Fibroblast of skin of scalp (primary cell): ENCODE results near the gene TF.
A peak's percentile ranks its signal among the peaks of the same experiment; 100 is the strongest.

Experiments
- DNase-seq: peaks from one replicate; pipeline ENCODE4 v3.0.0-alpha.2; 2013

Gene TF

GRCh38 chr3:133815386-133815785 lies 69.2 kb downstream of the TF start:
- no peak for DNase-seq

DNA sequence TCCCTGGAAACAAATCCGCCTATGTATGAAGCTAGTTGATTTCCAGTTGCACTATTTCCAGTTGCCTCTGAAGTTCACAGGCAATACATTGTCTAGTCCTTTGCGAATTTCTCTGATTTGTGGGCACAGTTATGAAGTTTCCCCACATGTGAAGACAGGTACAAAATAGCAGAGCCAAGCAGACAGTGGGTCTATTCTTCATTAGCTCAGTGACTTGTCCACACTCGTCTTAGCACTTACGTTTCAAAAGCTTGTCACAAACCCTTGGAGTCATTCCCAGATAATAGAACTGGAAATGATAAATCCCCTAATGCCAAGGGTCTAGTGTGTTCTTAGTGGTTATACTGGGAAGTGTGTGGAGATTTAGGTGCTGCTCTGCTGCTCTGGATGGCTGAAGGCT lies 73.9 kb downstream of the TF start:
- no peak for DNase-seq

DNA sequence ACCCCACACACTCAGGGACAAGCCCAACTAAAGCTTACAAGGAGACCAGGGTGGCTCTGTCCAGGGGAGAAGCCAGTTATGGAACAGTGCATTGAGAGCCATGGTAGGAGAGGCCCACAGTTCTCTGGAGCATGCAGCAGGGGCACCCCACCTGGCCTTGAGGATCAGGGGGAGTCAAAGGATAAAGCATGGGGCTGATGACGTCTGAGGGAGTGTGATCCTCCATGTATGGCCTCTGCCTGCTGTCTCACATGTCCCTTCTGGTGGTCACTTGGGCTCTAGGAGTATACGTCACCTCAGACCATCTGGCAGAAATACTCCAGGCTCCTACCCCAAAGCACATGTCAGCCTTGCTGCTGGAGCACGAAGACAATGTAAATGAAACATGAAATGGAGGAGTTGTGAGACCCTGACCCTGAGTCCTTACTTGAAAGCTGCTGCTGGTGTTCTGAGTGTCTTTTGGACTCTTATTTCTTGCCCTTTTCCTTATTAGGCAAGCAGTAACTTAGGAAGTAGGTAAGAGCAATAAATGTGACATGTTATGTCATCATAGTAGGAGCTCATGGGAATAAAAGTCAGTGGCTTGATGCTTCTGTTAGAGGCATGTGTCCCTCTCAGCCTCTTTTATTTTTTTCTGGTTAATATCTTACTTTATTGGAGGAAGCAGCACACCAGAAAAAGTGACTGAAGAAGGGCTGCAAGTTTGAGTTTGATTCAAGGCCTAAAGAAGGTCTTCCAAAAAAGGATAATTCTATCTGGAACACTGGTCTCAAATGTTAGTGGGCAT lies 74.9 kb downstream of the TF start:
- no peak for DNase-seq

- peak; percentile 20 for DNase-seq
These were observed 75.8 kb downstream of the TF start for GRCh38 chr3:133821767-133822638.

DNA sequence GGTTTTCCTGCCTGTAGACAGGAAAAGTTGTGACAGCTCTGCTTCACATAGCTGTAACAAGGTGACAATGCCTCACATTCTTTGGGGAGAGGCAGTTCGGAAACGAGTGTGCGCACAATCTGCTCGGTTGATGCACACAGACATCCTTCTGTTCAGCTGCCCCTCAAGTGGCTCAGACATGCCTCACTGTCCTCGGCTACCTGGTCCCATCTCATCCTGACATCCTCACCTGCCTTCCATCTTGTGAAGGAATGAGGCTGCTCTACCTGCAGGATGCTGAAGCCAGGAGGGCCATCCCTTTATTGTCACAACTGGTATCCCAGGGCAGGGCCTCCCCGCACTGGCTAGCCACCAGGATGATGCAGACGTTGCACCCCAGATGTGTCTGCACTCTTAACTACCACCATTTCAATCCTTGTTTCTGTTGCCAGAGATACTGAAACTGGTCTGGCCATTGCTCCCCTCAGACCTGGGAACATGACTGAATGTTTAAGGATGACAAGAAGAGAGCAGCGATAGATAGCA lies 78.8 kb downstream of the TF start:
- DNase-seq, result no peak

- DNase-seq, result no peak
These were observed 80.0 kb downstream of the TF start for GRCh38 chr3:133825969-133826727.

DNA sequence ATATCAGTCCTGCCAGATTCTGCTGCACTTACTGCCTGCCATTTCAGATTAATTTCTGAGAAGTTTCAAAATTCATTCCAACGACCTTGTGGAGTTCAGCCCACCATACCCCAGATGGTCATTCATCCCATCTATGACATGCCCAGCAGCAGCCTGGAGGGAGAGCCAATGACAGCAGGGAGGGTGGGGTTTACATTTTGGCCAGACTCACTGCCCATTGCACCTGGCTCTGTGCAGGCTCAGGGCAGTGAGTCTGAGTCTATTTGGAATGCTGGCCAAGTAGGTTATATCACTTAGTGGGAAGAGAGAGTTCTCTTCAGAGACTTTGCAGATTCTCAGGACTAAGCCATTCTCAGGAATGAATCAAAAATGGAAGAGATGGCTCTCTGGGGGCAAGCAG lies 80.9 kb downstream of the TF start:
- no peak for DNase-seq

- DNase-seq, result no peak
These were observed 81.5 kb downstream of the TF start for GRCh38 chr3:133827684-133828083.

- no peak for DNase-seq
These were observed 82.5 kb downstream of the TF start for GRCh38 chr3:133828576-133829309.

DNA sequence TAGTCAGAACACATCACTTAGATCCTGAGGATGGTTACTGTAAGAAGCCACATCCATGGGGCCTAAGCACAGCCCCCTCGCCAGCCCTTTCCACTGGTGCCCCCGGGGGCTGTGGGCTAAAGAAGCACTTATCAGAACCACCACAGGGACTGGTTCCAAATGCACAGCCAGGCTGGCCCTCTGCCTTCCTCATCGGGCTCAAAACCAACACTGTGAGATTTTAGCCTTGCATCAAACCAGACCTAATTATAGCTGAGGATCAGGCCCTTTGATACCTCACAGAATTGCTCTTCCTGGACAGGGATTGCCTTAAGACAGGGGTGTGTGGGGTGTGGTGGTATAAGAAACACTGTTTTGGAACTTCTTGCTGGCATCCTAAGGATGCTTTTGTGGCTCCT lies 83.1 kb downstream of the TF start:
- no peak for DNase-seq

DNA sequence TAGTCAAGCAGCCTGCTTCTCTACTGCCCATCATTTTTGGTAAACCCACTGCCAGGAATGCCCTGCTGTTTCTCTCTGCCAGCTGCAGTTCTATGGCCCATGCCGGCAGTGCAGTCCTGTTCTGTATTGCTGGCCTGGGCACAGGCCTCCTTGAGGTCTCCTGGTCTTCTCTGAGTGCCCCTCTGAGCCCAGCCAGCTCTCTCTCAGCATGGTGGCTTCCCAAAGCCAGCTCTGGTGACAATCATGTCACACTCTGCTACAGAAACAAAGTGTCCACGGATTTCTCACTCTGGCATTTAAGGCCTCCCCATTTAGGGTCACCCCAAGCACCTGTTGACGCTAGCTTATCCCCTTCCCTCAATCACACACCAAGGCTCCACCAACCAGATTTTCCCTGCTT lies 83.9 kb downstream of the TF start:
- DNase-seq, result no peak

DNA sequence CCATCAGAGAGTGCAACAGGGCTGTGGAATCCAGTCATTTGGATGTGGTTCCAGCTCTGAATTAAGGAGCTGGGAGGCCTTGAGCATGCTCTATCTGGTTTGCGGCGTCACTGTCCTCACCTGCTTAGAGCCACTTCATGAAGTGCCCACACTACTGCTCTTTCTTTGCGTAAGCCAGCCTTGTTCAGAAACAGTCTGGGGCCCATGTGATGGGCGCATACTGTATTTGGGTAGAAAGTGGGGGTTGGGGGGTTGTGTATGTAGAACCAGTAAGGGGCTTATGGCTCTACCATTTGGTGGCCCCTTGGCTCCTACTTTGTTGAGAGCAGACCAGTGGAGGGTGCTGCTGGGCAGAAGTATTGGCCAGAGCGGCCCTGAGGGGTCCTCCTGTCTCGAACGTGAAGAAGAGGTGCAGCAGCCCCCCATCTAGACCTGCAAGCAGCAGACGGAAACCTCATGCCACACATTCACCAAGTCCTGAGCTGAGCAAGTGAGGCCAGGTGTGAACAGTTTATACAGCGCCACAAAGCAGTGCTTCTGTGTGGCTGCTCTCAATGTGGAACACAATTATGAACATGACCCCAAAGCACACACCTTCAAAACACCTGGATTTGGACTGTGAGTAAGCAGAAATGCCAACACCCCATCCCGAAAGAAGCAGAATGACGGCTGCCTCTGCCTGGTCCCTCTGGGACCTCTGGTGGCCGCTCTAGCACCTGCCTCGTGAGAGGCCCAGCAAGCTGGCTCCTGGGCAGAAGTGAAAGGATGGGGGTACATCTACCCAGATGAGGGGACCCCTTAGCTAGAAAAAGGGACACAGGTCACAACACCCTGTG lies 86.0 kb downstream of the TF start:
- DNase-seq, result no peak

- DNase-seq, result no peak
These were observed 86.6 kb downstream of the TF start for GRCh38 chr3:133832802-133833144.

DNA sequence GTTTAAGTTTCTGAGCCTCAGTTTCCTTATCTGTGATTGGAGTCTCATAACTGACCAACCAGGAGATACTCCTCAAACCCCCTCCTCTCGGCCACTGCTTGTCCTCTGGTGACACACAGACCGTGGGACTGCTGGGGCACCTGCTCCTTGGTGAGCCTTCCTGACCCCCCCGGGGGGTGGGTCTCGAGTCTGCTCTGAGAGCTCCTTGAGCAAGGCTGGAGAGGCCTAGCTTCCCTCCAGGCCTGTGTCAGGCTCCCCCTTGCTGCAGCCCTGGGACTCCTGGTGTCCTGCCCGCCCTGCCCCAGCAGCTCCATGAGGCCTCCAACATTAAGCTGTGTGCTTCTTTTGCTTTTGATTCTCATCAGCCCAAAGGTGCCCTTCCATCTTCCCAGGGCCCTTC lies 87.1 kb downstream of the TF start:
- DNase-seq, result no peak

DNA sequence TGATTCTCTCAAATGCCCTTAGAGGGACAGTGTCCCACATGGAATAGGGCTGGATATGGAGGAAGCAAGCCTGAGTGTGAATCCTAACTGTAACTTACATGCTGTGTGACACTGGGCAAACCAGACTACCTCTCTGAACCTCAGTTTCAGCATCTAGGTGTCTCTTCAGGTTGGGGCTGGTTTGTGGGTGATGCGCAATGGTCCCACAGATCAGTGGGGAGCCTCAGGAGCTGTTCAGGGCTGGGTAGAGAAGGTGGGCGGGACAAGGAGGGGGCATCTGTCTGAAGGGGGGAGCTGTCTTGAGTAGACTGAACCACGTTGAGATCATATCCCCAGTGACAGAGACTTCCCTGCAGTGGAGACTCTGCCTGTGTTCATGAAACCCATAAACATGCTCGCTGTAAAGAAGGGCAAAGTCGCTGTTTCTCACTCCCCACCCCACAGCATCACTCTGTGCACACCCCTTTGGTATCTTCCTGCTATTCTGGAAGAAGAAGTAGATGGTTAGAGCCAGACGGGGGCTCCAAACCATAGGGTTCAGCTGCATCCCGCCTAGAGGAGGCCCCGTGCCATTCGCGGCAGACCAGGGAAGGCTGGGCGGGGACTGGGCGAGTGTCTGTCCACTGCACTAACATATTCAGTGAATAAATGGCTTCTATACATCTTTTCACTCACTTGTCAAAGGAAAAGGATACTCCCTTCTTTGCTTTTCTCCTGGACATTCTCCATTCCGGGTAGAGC lies 87.9 kb downstream of the TF start:
- DNase-seq, result no peak

GRCh38 chr3:133834621-133835417 lies 88.6 kb downstream of the TF start:
- no peak for DNase-seq

GRCh38 chr3:133835418-133835743 lies 89.2 kb downstream of the TF start:
- no peak for DNase-seq

DNA sequence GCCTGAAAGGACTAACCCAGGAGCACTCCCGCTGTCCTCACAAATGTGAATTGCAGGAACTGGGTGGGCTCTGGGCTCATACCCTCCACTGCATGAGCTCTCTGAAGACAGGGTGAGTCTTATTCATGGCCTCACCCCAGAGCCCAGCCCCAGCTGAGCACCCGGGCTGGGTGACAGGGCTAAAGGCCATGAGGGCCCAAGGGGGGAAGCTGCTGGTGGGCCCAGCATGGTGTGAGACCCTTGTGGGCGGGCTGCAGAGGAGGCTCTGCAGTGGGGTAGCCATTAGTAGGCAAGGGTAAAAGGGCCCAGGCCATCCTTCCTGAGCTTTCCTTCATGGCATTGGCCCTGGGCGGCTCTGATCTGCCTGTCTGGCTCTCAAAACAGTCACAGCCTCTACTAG lies 89.8 kb downstream of the TF start:
- DNase-seq, result no peak

GRCh38 chr3:133836497-133837158 lies 90.4 kb downstream of the TF start:
- no peak for DNase-seq
